ENCODE results near the gene PRSS1. TPM values are rescaled to one million over a fixed set of nuclear protein-coding genes. Genes with fewer than 3 reads are reported as not detected.

PRSS1 gene
- polyA plus RNA-seq, 1 donor from 2014 or later: not detected

DNA sequence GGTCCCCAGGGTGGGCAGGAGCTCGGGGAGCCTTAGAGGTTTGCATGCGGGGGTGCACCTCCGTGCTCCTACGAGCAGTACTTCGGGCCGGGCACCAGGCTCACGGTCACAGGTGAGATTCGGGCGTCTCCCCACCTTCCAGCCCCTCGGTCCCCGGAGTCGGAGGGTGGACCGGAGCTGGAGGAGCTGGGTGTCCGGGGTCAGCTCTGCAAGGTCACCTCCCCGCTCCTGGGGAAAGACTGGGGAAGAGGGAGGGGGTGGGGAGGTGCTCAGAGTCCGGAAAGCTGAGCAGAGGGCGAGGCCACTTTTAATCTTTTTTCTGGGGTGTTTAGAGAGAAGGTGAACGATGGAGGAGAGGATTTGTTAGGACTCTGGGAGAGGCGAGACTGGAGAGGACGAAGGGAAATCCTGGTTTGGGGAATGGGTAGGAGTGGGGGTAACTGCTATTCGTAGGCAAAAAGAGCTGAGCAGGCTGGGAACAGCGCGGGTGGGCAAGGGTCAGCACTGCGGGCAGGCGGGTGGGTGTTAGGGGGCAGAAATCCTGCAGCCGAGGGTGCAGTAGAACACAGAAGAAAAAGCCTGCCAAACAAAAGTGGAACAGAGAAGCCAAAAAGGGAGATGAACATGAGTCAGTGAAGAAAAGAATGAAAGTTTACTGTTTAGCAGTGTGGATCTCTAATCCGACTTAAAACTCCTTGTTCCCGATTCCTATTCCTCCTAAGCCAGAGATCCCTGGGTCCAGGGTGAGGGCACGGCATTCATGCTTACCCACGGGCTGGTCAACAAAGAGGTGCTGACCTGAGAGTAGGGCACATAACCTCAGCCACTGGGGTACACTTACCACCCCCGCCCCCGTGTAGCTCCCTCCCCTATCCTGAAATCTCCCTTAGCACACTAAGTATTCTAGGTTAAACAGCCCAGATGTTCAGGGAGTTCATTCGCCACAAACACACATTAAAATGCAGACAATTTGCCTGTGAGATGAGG is 48.4 kb downstream of the PRSS1 start:
- Histone ChIP-seq H4K20me1 (ENCODE audit: insufficient read depth) (no peaks in the 10 kb centered on the region), H3K79me2 (replicated peaks; ENCODE audit: insufficient read depth, low read length) (no peaks in the 10 kb centered on the region), H3K4me2 (ENCODE audit: low read length) (no peak overlapping the region), H2AFZ (ENCODE audit: low read depth, low read length) (no peak overlapping the region), H3K27me3 (ENCODE audit: insufficient read depth, low read depth, low read length) (peaks cover 54% of the 10 kb centered on the region), H3K27ac (ENCODE audit: low read length) (no peak overlapping the region), H3K36me3 (ENCODE audit: insufficient read depth, low read length) (no peaks in the 10 kb centered on the region), H3K9me2 (ENCODE audit: insufficient read depth, low read length) (no peaks in the 10 kb centered on the region), H3K9ac (ENCODE audit: low read length) (no peak overlapping the region), H3F3A (ENCODE audit: insufficient read depth, low read length, poor library complexity, severe bottlenecking) (no peaks in the 10 kb centered on the region), H3K9me3 (ENCODE audit: low read length) (no peaks in the 10 kb centered on the region), H3K4me3 (ENCODE audit: low read length) (peak overlapping the region; percentile 62)
- TF ChIP-seq POLR2AphosphoS5 (IDR thresholded peaks at IDR 0.05) (no peak), EP300 (conservative IDR thresholded peaks at IDR 0.05; ENCODE audit: poor library complexity, severe bottlenecking) (no peak), TAF1 (IDR thresholded peaks at IDR 0.05; ENCODE audit: low read depth) (no peak), RAD21 (conservative IDR thresholded peaks at IDR 0.05) (no peak), EZH2 (IDR thresholded peaks at IDR 0.05; ENCODE audit: borderline replicate concordance, insufficient read depth, low read length, poor library complexity, severe bottlenecking) (no peak)
- TF ChIP-seq, protein P1, sequence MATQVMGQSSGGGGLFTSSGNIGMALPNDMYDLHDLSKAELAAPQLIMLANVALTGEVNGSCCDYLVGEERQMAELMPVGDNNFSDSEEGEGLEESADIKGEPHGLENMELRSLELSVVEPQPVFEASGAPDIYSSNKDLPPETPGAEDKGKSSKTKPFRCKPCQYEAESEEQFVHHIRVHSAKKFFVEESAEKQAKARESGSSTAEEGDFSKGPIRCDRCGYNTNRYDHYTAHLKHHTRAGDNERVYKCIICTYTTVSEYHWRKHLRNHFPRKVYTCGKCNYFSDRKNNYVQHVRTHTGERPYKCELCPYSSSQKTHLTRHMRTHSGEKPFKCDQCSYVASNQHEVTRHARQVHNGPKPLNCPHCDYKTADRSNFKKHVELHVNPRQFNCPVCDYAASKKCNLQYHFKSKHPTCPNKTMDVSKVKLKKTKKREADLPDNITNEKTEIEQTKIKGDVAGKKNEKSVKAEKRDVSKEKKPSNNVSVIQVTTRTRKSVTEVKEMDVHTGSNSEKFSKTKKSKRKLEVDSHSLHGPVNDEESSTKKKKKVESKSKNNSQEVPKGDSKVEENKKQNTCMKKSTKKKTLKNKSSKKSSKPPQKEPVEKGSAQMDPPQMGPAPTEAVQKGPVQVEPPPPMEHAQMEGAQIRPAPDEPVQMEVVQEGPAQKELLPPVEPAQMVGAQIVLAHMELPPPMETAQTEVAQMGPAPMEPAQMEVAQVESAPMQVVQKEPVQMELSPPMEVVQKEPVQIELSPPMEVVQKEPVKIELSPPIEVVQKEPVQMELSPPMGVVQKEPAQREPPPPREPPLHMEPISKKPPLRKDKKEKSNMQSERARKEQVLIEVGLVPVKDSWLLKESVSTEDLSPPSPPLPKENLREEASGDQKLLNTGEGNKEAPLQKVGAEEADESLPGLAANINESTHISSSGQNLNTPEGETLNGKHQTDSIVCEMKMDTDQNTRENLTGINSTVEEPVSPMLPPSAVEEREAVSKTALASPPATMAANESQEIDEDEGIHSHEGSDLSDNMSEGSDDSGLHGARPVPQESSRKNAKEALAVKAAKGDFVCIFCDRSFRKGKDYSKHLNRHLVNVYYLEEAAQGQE (IDR thresholded peaks at IDR 0.05; ENCODE audit: borderline replicate concordance): no peak
- TF ChIP-seq, protein P2, sequence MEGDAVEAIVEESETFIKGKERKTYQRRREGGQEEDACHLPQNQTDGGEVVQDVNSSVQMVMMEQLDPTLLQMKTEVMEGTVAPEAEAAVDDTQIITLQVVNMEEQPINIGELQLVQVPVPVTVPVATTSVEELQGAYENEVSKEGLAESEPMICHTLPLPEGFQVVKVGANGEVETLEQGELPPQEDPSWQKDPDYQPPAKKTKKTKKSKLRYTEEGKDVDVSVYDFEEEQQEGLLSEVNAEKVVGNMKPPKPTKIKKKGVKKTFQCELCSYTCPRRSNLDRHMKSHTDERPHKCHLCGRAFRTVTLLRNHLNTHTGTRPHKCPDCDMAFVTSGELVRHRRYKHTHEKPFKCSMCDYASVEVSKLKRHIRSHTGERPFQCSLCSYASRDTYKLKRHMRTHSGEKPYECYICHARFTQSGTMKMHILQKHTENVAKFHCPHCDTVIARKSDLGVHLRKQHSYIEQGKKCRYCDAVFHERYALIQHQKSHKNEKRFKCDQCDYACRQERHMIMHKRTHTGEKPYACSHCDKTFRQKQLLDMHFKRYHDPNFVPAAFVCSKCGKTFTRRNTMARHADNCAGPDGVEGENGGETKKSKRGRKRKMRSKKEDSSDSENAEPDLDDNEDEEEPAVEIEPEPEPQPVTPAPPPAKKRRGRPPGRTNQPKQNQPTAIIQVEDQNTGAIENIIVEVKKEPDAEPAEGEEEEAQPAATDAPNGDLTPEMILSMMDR (IDR thresholded peaks at IDR 0.05; ENCODE audit: poor library complexity, severe bottlenecking): no peak

DNA sequence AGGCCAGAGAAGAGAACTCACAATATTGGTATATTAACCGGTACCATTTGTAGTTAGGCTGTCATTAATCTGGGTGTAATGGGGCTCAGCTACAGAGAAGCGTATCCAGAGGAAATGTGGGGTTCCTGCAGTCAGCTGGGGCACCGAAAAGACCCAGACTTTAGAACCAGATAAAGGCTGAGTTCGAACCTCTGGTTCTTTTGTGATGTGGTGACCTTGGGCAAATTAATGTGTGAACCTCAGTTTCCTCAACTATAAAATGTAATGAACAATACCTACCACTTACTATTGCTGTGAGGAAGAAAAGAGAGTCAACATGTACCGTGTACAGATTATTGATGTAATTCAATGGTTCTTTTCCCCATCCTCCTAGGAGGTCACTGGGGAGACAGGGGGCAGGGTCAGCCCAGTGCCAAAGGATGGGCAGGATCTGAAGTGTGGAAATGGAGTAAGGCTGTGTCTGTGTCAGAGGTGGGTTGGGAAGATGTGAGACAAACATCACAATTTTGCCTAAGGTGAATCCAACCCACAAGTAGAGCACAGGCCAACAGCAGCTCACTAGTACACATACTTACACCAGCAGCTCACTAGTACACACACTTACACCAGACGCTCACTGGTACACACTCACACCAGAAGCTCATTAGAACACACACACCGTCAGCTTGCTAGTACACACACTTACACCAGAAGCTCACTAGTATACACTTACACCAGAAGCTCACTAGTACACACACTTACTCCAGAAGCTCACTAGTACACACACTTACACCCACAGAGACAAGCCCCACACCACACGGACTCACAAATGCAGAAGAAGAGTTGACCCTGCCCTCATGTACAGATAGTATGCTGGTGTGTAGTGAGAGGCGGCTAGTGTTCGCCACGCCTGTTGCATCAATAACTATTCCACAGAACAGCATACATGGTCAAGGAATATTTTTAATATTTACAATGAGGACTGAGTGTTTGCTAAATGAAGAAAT is 49.5 kb downstream of the PRSS1 start:
- Histone ChIP-seq H3K79me2 (replicated peaks; ENCODE audit: insufficient read depth, low read length) (no peaks in the 10 kb centered on the region), H3K4me3 (ENCODE audit: low read length) (no peak overlapping the region), H3K27ac (ENCODE audit: low read length) (no peak overlapping the region), H3K9me3 (ENCODE audit: low read length) (no peaks in the 10 kb centered on the region), H3K27me3 (ENCODE audit: insufficient read depth, low read depth, low read length) (peaks cover 54% of the 10 kb centered on the region), H4K20me1 (ENCODE audit: insufficient read depth) (no peaks in the 10 kb centered on the region), H3K4me2 (ENCODE audit: low read length) (no peak overlapping the region), H3K9me2 (ENCODE audit: insufficient read depth, low read length) (no peaks in the 10 kb centered on the region), H2AFZ (ENCODE audit: low read depth, low read length) (no peak overlapping the region), H3K36me3 (ENCODE audit: insufficient read depth, low read length) (no peaks in the 10 kb centered on the region), H3F3A (ENCODE audit: insufficient read depth, low read length, poor library complexity, severe bottlenecking) (no peaks in the 10 kb centered on the region), H3K9ac (ENCODE audit: low read length) (no peak overlapping the region)
- TF ChIP-seq, protein P1 (IDR thresholded peaks at IDR 0.05; ENCODE audit: borderline replicate concordance): no peak
- no peak for TF ChIP-seq TAF1 (IDR thresholded peaks at IDR 0.05; ENCODE audit: low read depth)
- TF ChIP-seq EP300 (conservative IDR thresholded peaks at IDR 0.05; ENCODE audit: poor library complexity, severe bottlenecking): no peak
- TF ChIP-seq EZH2 (IDR thresholded peaks at IDR 0.05; ENCODE audit: borderline replicate concordance, insufficient read depth, low read length, poor library complexity, severe bottlenecking): no peak
- TF ChIP-seq MXI1 (conservative IDR thresholded peaks at IDR 0.05; ENCODE audit: poor library complexity, severe bottlenecking): no peak
- TF ChIP-seq, protein P2 (IDR thresholded peaks at IDR 0.05; ENCODE audit: poor library complexity, severe bottlenecking): no peak
- no peak for TF ChIP-seq RAD21 (conservative IDR thresholded peaks at IDR 0.05)
- TF ChIP-seq POLR2AphosphoS5 (IDR thresholded peaks at IDR 0.05): no peak
- TF ChIP-seq SMC3 (conservative IDR thresholded peaks at IDR 0.05; ENCODE audit: poor library complexity): no peak
